GM21515 (cell line): ENCODE results near the gene BIRC6.
"Not testable (repeated sequence)": the region's sequence is repeated elsewhere in the genome, so short reads cannot be mapped to it uniquely, and the experiment has no call there.

Experiments
- ATAC-seq: cut with Tn5 transposase; IDR thresholded peaks from one replicate; pipeline ENCODE4 v1.9.1; 2021; ENCODE audit not compliant: unreplicated experiment

The BIRC6 gene

DNA sequence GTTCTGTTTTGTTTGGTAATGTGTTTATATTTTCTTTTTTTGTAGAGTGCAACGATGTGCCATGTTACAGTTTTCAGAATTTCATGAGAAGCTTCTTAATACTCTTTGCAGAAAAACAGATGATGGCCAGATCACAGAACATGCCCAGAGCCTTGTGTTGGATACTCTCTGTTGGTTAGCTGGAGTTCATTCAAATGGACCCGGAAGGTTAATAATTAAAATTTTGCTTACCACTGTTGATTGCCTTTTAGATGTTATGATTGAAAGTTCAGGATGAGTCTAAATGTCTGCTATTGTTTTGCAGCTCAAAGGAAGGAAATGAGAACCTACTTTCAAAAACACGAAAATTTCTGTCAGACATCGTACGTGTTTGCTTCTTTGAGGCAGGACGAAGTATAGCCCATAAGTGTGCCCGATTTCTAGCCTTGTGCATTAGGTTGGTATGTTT lies 85.2 kb downstream of the BIRC6 start:
- ATAC-seq = no peak

GRCh38 chr2:32446369-32446768 lies 89.5 kb downstream of the BIRC6 start:
- ATAC-seq = no peak

DNA sequence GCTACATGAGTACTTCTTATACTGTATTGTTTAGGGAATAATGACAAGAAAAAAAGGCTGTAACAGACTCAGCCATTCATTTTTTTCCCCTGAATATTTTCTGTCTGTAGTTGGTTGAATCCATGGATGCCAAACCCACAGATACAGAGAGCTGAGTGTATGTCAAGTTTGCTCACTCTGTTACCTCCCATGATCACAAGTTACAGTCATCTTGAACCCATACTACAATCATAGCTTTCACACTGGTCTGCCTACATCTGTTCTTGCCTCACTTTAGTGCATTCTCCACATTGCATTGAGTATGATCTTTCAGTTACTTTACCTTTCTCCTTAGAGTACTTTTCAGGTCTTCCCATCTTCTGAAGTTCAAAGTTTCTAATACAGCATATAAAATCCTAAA lies 94.0 kb downstream of the BIRC6 start:
- no peak for ATAC-seq

DNA sequence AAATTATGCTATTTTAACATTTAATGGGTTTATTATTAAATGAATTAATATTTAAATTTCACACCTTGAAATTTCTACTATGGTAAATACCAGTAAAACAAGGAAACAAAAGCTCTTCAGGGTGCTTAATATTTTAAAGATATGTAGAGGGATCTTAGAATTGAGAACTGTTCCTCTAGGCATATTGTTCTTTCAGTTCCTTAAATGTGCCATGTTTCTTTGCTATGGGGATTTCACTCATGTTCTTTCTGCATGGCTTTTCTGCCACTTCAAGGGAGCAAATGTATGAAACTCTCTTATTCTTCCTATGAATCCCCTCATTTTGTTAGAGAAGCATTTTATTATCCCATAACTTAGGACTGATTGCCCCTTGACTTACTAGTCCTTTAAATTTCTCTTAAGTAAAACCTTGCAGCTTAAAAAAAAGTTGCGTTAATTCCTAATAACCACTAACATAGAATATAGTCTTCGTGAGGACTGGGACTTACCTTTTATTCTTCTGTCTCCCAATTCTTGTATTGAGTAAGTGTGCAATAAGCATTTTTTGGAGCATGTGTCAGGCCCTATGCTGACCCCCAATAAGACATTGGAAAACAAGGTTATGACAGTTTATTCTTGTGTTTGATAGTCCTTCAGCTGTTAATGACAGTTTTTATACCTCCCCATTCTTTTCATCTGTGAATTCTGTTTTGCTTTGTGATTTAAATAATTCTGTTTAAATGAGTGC lies 95.7 kb downstream of the BIRC6 start:
- ATAC-seq = no peak

- no peak for ATAC-seq
Measured at GRCh38 chr2:32453242-32454062, 96.6 kb downstream of the BIRC6 start.

GRCh38 chr2:32455816-32456215 lies 99.0 kb downstream of the BIRC6 start:
- ATAC-seq = no peak

GRCh38 chr2:32456808-32457207 lies 100.0 kb downstream of the BIRC6 start:
- no peak for ATAC-seq

GRCh38 chr2:32457814-32458213 lies 101.0 kb downstream of the BIRC6 start:
- no peak for ATAC-seq

GRCh38 chr2:32460861-32461260 lies 104.0 kb downstream of the BIRC6 start:
- not testable (repeated sequence) for ATAC-seq

- no peak for ATAC-seq
Measured at GRCh38 chr2:32463110-32463509, 106.3 kb downstream of the BIRC6 start.

GRCh38 chr2:32464431-32464830 lies 107.6 kb downstream of the BIRC6 start:
- no peak for ATAC-seq

DNA sequence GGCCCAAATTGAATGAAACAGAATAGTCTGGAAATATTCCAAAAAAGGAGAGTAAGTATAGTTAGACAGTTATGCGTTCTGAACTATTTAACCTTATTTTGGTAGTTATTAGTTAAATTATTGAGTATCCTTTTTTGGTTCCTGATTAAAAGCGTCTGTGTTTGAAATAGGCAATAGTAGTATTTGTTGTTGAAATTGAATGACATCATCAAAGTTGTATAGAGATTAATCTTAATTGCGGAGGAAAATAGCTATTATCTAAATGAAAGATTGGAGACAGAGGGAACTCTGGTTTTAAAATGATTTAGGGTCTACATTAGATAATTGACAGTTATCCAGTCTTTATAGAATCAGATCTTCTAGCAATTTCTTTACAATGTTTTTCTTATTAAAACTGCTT lies 115.8 kb downstream of the BIRC6 start:
- no peak for ATAC-seq

DNA sequence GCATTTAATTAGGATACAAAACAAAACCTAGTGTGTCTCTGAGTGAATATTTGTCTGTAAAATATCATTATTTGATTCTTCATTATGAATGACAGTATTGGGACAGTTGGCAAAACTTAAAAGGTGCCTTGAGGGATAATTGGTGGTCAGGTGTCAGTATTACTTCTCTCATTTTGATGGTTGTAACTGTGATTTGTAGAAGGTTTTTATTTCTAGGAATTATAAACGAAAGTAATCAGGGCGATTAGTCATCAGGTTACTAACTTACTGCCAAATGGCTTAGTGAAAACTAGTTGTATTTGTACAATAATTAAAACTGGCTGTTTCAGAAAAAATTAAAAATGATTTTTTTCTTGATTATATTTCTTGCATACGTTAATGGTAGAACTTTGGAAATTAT lies 117.6 kb downstream of the BIRC6 start:
- no peak for ATAC-seq

- no peak for ATAC-seq
Measured at GRCh38 chr2:32478889-32479620, 122.2 kb downstream of the BIRC6 start.

DNA sequence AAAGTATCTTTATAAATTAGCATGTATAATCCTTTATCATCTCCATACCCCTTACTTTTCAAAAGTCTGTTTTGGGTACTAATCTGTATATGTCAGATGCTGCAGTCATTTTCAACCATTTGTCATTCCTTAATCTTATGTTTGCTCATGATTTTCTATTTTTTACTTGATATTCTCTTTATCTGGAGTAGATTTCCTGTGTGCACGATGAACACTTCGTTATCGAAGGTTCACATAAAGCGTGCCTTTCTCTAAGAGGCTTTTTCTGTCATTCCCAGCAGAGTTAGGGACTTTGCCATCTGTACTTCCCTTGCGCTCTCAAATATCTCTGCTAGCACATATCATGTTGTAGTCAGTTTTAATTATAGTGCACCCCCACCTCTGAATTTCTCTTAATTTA lies 123.2 kb downstream of the BIRC6 start:
- ATAC-seq = no peak

DNA sequence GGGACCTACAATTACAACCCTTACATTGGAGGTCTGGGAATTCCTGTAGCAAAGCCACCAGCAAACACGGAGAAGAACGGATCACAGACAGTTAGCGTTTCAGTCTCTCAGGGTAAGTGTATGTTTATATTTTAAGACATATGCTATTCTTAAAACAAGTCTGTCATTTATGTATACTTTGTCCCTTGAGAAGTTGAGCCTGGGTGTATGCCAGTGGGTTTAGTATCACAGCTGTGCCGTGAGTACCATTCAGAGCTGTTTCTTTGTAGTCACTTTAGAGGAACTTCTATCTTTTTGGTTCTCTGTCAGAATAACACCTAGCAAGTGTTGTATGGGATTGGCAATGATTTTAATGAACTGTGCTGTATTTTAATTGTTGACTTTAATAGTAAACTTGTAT lies 125.6 kb downstream of the BIRC6 start:
- no peak for ATAC-seq

DNA sequence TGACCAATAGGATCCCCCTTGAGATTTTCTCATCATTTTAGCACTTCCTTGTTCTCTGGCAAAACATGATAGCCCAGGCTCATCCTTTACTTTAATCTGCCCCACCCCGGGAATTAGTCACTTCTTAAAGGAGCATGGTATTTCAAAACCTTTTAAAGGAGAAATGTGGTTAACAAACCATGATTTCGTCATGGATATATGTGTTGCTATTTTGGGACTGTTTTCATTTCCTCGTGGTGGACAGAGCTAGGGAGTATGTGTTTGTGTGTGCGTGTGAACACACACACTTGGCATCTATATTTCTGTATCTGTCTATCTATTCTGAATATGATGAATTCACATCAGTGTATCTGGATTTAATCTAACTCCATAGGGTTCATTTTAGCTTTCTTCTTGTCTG lies 128.1 kb downstream of the BIRC6 start:
- ATAC-seq = no peak

DNA sequence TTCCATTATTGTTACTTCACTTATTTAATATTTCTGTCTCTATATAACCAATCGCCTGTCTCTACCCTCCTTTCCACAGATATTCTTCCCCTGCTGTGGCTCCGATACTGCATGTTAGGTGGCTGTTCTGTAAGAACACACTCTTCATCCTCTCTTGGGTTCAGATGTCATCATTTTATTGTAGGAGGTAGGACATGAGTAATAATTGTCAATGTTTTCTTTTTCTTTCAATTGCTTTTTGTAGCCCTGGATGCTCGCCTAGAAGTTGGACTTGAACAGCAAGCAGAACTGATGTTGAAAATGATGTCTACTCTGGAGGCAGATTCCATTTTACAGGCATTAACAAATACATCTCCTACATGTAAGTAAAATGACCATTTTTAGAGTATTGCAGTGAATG lies 128.6 kb downstream of the BIRC6 start:
- ATAC-seq = no peak

GRCh38 chr2:32489061-32489460 lies 132.2 kb downstream of the BIRC6 start:
- ATAC-seq = no peak

DNA sequence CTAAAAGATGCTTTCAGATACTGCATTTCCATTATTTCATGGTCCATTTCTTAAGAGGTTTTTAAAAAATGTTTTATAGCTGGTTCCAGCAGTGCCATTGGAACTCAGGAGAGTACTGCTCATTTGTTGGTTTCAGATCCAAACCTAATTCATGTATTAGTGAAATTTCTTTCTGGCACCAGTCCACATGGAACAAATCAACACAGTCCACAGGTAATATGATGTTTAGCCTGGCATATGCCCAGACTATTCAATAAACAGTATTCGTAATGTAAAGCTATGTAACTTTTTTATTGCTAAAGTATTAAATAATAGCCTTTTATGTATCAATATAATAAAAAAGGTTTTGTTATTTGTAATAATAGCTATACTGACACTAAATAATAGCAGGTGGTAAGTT lies 134.5 kb downstream of the BIRC6 start:
- ATAC-seq = no peak

GRCh38 chr2:32495139-32495538 lies 138.3 kb downstream of the BIRC6 start:
- no peak for ATAC-seq

DNA sequence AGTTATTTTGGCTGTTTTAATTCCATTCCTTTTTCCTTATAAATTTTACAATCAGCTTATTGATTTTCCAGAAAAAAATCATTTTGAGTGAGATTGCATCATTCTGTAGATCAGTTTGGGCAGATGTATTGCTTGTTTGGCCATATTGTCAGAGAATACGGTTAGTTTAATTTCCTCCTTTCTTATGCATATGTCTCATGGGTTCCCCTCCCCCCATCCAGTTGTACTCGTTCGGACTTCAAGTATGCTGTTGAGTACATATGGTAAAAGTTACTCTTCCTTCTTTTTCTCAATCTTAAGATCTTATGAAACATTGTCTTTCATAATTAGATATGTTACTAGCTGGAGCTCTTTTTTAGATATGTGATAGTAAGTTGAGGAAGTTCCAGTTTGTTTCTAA lies 139.8 kb downstream of the BIRC6 start:
- ATAC-seq = no peak
